RWPE2 (cell line): ENCODE results near the gene AP3S1.

Source experiments
- ATAC-seq: fragments of 200-7000 bp; cut with Tn5 transposase; 3 replicates; pipeline ENCODE4 v1.9.1; 2021; ENCODE audit warnings: low read depth
- DNase-seq: peaks from one replicate; pipeline ENCODE4 v3.0.0-alpha.2; 2020; ENCODE audit warnings: low spot score
- H3K27ac ChIP-seq: fragments of 450-650 bp; 2 replicates; pipeline ENCODE4 v1.5.1; 2017; ENCODE audit warnings: mild to moderate bottlenecking; ENCODE audit not compliant: poor library complexity, severe bottlenecking
- H3K27me3 ChIP-seq: fragments of 250-450 bp; sonication (Bioruptor Pico); 2 replicates; pipeline ENCODE4 v1.5.1; 2021; ENCODE audit warnings: mild to moderate bottlenecking, moderate library complexity; ENCODE audit not compliant: insufficient read depth, poor library complexity, severe bottlenecking
- H3K36me3 ChIP-seq: fragments of 250-450 bp; sonication (Bioruptor Pico); 2 replicates; pipeline ENCODE4 v1.5.1; 2020; ENCODE audit warnings: low read depth, mild to moderate bottlenecking, moderate library complexity
- H3K4me1 ChIP-seq: fragments of 250-450 bp; sonication (Bioruptor Pico); 2 replicates; pipeline ENCODE4 v1.5.1; 2021; ENCODE audit warnings: mild to moderate bottlenecking, moderate library complexity; ENCODE audit not compliant: insufficient read depth, poor library complexity, severe bottlenecking
- H3K4me3 ChIP-seq: fragments of 250-450 bp; sonication (Bioruptor Pico); 2 replicates; pipeline ENCODE4 v1.5.1; 2021; ENCODE audit warnings: mild to moderate bottlenecking, moderate library complexity; ENCODE audit not compliant: severe bottlenecking
- H3K9me3 ChIP-seq: fragments of 250-450 bp; sonication (Bioruptor Pico); 2 replicates; pipeline ENCODE4 v1.5.1; 2021; ENCODE audit warnings: mild to moderate bottlenecking, moderate library complexity; ENCODE audit not compliant: severe bottlenecking
- TF ChIP-seq, protein P1 (sequence below): fragments of 450-650 bp; IDR thresholded peaks from one replicate; pipeline ENCODE4 v1.5.1; 2017; ENCODE audit warnings: mild to moderate bottlenecking, moderate library complexity; ENCODE audit not compliant: poor library complexity, severe bottlenecking

The AP3S1 gene

GRCh38 chr5:115932991-115933390 is 91.3 kb downstream of the AP3S1 start:
- no peak overlapping the region for H3K4me3 ChIP-seq
- no peaks in the 10 kb centered on the region for H3K36me3 ChIP-seq
- H3K4me1 ChIP-seq: no peaks in the 10 kb centered on the region
- no peaks in the 10 kb centered on the region for H3K27me3 ChIP-seq
- DNase-seq (no peak), ATAC-seq (no peak)
- H3K9me3 ChIP-seq: no peaks in the 10 kb centered on the region
- TF ChIP-seq, protein P1, sequence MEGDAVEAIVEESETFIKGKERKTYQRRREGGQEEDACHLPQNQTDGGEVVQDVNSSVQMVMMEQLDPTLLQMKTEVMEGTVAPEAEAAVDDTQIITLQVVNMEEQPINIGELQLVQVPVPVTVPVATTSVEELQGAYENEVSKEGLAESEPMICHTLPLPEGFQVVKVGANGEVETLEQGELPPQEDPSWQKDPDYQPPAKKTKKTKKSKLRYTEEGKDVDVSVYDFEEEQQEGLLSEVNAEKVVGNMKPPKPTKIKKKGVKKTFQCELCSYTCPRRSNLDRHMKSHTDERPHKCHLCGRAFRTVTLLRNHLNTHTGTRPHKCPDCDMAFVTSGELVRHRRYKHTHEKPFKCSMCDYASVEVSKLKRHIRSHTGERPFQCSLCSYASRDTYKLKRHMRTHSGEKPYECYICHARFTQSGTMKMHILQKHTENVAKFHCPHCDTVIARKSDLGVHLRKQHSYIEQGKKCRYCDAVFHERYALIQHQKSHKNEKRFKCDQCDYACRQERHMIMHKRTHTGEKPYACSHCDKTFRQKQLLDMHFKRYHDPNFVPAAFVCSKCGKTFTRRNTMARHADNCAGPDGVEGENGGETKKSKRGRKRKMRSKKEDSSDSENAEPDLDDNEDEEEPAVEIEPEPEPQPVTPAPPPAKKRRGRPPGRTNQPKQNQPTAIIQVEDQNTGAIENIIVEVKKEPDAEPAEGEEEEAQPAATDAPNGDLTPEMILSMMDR: no peak
- H3K27ac ChIP-seq: no peak overlapping the region

DNA sequence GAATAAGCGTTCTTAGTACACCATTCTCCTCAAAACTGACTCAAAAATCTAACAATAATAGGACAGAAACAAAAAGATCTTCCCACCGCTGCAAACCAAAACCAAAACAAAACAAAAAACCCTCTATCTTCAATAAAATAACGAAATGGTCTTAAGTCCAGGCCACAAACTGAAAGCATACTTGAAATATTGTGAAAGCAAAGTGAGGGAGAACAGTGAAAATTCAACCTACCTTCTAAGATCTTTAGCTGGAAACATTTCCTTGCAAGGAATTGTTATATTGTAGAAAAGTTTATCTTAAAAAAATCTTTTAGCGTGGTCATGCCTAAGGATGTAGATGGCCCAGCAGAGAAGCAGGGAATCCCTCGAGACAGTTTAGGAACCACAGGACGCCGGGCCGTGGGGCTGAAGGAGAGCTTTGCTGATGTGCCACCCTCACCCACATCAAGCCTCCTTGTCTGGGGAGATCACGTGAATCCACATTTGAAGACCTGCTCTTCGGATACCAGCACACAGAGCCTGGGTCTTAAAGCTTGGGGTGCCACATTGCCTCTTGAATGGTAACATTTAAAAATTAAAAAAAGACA is 92.7 kb downstream of the AP3S1 start:
- no peak overlapping the region for H3K4me3 ChIP-seq
- ATAC-seq (no peak), DNase-seq (no peak)
- TF ChIP-seq, protein P1: no peak
- H3K4me1 ChIP-seq: no peaks in the 10 kb centered on the region
- no peaks in the 10 kb centered on the region for H3K9me3 ChIP-seq
- H3K36me3 ChIP-seq: no peaks in the 10 kb centered on the region
- no peaks in the 10 kb centered on the region for H3K27me3 ChIP-seq
- no peak overlapping the region for H3K27ac ChIP-seq

DNA sequence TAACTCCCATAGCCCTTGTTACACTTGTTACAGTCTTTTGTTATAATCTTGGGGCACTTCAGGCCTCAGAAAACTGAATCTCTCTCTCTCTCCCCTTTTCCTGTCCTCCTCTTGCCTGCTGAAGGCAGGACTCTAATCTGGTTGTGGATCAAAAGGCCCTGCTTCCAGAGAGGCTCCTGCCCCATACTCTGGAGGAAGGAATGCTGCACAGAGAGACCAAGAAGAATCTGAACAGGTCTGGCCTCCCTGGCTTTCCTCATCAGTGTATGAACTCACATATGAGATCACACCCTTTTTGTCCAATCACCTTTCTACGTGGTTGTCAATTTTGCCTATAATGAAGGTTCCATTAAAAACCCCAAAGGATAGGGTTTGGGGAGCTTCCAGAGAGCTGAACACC is 94.3 kb downstream of the AP3S1 start:
- ATAC-seq (no peak), DNase-seq (no peak)
- Histone ChIP-seq H3K27ac (no peak overlapping the region), H3K36me3 (no peaks in the 10 kb centered on the region), H3K4me1 (peaks cover under 1% of the 10 kb centered on the region), H3K9me3 (no peaks in the 10 kb centered on the region), H3K27me3 (no peaks in the 10 kb centered on the region), H3K4me3 (no peak overlapping the region)
- TF ChIP-seq, protein P1: no peak

DNA sequence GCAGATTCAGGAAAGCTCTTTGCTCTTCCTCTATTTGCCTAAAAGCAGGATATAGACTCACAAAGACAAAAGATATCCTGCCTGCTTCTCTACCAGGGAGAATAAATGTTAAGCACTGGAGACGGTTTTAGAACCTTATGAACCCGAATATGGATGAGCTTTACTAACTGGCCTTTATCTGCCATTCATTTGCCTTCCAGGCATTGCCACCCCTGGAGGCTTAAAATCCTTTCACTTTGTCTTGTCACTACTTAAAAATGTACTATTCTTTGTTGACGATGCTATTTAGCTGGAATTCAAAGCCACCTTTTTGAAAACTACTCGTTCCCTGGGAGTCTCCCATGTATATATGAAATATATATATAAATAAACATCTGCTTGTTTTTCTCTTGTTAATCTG is 97.3 kb downstream of the AP3S1 start:
- ATAC-seq (peak; percentile 9; the same call in 1 of the 3 replicates), DNase-seq (no peak)
- H3K36me3 ChIP-seq: no peaks in the 10 kb centered on the region
- H3K27me3 ChIP-seq: no peaks in the 10 kb centered on the region
- TF ChIP-seq, protein P1: no peak
- H3K4me1 ChIP-seq: peaks cover 4% of the 10 kb centered on the region
- no peak overlapping the region for H3K4me3 ChIP-seq
- no peaks in the 10 kb centered on the region for H3K9me3 ChIP-seq
- no peak overlapping the region for H3K27ac ChIP-seq

GRCh38 chr5:115940080-115940810 is 98.5 kb downstream of the AP3S1 start:
- Histone ChIP-seq H3K27ac (peak overlapping the region; percentile 33), H3K9me3 (no peaks in the 10 kb centered on the region), H3K4me1 (peaks cover 4% of the 10 kb centered on the region), H3K27me3 (no peaks in the 10 kb centered on the region), H3K36me3 (no peaks in the 10 kb centered on the region), H3K4me3 (no peak overlapping the region)
- TF ChIP-seq, protein P1: no peak
- ATAC-seq (no peak), DNase-seq (no peak)
